C4-2B (cell line): ENCODE measurements around the gene KDELR3.

ENCODE experiments used
- H3K27ac ChIP-seq: fragments of 450-650 bp; 2 replicates; pipeline ENCODE4 v1.5.1; 2017
- ZFX ChIP-seq: fragments of 450-650 bp; IDR thresholded peaks from 2 replicates; pipeline ENCODE4 v1.6.1; 2017
- TF ChIP-seq, protein P1 (sequence below): fragments of 450-650 bp; conservative IDR thresholded peaks from 2 replicates; pipeline ENCODE4 v1.5.1; 2017; ENCODE audit warnings: mild to moderate bottlenecking

The KDELR3 gene

DNA sequence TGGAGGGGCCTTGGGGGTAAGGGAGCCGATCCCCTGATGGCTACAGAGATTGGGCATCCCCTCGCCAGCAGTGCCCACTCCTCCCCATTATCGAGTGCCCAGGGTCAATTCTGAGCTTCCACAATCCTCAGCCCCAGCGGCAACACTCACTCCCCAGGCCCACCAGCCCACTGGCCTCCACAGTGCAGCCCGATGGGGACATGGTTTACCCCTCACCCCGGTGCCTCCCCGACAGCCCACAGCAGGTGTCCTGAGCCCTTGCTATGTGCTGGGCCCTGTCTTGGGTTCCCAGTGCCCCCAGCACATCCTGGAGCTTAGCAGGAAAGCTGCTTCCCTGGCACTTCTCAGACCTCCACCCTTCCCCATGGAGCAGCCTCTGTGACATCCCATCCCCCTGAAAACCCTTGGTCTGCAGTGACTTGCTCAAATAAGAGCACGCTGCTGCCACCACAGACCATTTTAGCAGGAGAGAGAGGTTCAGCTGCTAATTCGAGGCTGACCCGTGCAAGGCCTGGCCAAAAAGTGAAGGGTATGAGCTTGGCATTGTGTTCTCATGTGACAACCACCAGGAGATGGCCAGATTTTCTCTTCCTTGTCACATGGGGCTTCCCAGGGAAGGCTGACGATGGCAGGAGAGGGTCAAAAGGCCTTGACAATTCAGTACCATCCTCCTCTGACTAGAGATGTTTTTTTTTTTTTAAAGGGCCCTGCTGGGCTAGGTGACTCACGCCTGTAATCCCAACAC, 36.5 kb upstream of the KDELR3 start:
- TF ChIP-seq, protein P1, sequence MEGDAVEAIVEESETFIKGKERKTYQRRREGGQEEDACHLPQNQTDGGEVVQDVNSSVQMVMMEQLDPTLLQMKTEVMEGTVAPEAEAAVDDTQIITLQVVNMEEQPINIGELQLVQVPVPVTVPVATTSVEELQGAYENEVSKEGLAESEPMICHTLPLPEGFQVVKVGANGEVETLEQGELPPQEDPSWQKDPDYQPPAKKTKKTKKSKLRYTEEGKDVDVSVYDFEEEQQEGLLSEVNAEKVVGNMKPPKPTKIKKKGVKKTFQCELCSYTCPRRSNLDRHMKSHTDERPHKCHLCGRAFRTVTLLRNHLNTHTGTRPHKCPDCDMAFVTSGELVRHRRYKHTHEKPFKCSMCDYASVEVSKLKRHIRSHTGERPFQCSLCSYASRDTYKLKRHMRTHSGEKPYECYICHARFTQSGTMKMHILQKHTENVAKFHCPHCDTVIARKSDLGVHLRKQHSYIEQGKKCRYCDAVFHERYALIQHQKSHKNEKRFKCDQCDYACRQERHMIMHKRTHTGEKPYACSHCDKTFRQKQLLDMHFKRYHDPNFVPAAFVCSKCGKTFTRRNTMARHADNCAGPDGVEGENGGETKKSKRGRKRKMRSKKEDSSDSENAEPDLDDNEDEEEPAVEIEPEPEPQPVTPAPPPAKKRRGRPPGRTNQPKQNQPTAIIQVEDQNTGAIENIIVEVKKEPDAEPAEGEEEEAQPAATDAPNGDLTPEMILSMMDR, result no peak
- no peak for TF ChIP-seq ZFX
- no peak overlapping the region for H3K27ac ChIP-seq

- TF ChIP-seq ZFX, result no peak
Observed at GRCh38 chr22:38432264-38432663, 35.6 kb upstream of the KDELR3 start.

GRCh38 chr22:38433871-38434270, 34.0 kb upstream of the KDELR3 start:
- TF ChIP-seq, protein P1, result no peak
- no peak for TF ChIP-seq ZFX
- H3K27ac ChIP-seq, result no peak overlapping the region

More at GRCh38 chr22:38432264-38432663, 35.6 kb upstream of the KDELR3 start:
- H3K27ac ChIP-seq, result no peak overlapping the region

DNA sequence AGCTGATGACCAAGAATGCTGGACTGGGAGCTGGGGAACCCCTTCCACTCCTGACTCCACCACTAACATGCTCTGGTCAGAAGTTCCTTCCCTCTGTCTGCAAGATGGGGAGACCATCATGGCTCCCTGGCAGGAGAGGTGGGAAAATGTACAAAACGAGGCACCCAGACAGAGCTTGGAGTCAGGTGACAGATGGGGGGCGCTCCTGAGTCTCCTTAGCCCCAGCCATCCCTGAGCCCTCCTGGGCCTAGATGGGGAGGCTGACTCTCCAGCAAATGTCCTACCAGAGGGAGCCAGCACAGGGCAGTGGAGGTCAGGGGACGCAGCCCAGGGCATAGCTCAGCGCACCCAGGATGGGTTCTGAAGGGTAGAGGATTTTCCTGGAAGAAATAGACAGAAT, 32.9 kb upstream of the KDELR3 start:
- no peak for TF ChIP-seq ZFX
- TF ChIP-seq, protein P1, result no peak
- no peak overlapping the region for H3K27ac ChIP-seq

DNA sequence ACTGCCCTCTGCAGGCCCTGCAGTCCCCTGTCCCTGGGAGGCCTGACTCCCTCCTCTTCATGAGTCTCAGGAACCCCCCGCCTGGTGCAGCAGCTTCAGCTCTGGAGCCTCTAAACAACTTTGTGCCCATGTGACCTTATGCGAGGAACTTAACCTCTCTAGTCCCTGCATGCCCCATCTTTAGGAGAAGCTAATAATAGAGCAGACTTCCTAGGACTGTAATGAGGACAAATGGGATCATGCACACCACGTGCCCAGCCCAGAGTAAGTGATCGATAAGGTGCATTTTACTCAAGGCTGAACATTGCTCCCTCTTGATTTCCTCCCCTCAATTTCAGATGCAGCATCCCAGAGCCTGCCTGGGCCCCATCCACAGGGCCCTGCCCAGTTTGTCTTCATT, 31.9 kb upstream of the KDELR3 start:
- TF ChIP-seq, protein P1, result no peak
- TF ChIP-seq ZFX, result no peak
- H3K27ac ChIP-seq, result no peak overlapping the region

- H3K27ac ChIP-seq, result no peak overlapping the region
- TF ChIP-seq, protein P1, result no peak
- TF ChIP-seq ZFX, result no peak
Observed at GRCh38 chr22:38436629-38437395, 31.1 kb upstream of the KDELR3 start.

GRCh38 chr22:38437416-38437815, 30.5 kb upstream of the KDELR3 start:
- TF ChIP-seq, protein P1, result no peak
- TF ChIP-seq ZFX, result no peak
- no peak overlapping the region for H3K27ac ChIP-seq
